GM06990 (cell line): ENCODE results near the gene TMEM92.
"Not testable (repeated sequence)": the region's sequence is repeated elsewhere in the genome, so short reads cannot be mapped to it uniquely, and the experiment has no call there.

Source experiments
- DNase-seq: peaks from one replicate; pipeline ENCODE4 v3.0.0-alpha.2; 2011; ENCODE audit not compliant: insufficient read length; ENCODE audit errors: extremely low read depth
- H3K27me3 ChIP-seq: replicated peaks from 2 replicates; pipeline ENCODE4 v1.6.0; 2011; ENCODE audit warnings: low read length; ENCODE audit not compliant: control insufficient read depth, insufficient read depth
- H3K36me3 ChIP-seq: 2 replicates; pipeline ENCODE4 v1.5.1; 2011; ENCODE audit warnings: low read length; ENCODE audit not compliant: control insufficient read depth, insufficient read depth
- H3K4me3 ChIP-seq: replicated peaks from 2 replicates; pipeline ENCODE4 v1.5.1; 2011; ENCODE audit warnings: low read depth, mild to moderate bottlenecking, control low read depth, low read length
- CTCF ChIP-seq: IDR thresholded peaks from 2 replicates; pipeline ENCODE4 v1.5.1; 2011; ENCODE audit warnings: low read length, control low read depth, mild to moderate bottlenecking, inconsistent platforms; ENCODE audit not compliant: insufficient read depth, poor library complexity, severe bottlenecking

Gene TMEM92

DNA sequence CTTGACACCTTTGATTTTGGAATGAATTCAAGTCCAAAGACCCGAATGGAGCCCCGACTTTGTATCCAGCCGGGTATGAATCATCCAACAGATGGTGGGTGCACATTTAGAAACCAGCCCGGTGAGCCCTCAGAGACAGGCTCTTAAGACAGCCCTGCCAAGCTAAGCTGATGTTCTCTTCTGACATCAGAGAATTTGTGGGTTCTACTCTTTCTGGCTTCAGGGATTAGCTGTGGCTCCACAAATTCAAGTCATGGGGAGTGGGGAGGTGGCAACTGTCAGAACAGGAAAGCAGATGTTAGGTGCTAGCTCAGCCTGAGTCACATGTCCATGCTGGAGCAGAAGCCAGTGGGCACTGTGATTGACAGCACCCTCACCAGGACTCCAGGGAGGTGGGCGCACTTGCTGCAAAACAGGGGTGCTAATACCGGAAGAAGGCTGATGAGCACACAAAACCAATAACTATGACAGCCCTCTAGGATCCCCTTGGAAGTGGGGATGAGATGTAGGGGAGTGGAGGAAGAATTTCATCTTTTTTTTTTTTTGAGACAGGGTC, 40.3 kb downstream of the TMEM92 start:
- Histone ChIP-seq H3K27me3 (no peaks in the 10 kb centered on the region), H3K36me3 (no peaks in the 10 kb centered on the region), H3K4me3 (no peak overlapping the region)
- no peak for DNase-seq
- no peak for TF ChIP-seq CTCF

DNA sequence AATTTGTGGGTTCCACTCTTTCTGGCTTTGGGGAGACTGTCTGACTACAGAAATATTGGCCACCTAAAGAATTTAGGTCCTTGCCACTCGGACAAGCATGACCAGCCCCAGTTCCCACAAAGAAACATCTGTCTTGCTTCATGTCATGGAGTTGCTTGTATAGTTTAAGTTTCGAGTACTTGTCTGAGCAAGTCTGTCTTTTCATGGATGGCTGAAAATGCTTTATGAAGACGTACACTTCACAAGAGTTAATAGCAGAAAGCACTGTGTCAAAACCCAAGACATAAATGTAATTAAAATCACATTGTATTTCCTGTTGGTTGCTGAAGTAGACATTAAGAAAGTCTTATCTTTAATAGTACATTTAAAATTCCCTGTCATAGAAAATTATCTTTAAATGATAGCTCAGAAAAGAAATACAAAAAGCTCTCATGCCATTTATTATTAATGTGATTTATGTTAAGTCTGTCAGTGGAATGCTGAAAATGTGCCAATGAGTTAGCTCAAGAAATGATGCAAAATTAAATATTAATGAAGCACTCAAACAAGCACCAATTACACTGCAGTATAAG, 41.8 kb downstream of the TMEM92 start:
- Histone ChIP-seq H3K27me3 (no peaks in the 10 kb centered on the region), H3K4me3 (no peak overlapping the region), H3K36me3 (no peaks in the 10 kb centered on the region)
- no peak for TF ChIP-seq CTCF
- no peak for DNase-seq

- not testable (repeated sequence) for H3K36me3 ChIP-seq, H3K27me3 ChIP-seq, DNase-seq, H3K4me3 ChIP-seq
These were observed 42.4 kb downstream of the TMEM92 start for GRCh38 chr17:50316660-50317059.

- Histone ChIP-seq H3K27me3 (no peaks in the 10 kb centered on the region), H3K4me3 (no peak overlapping the region), H3K36me3 (no peaks in the 10 kb centered on the region)
- DNase-seq = no peak
- no peak for TF ChIP-seq CTCF
These were observed 42.9 kb downstream of the TMEM92 start for GRCh38 chr17:50317121-50317520.

DNA sequence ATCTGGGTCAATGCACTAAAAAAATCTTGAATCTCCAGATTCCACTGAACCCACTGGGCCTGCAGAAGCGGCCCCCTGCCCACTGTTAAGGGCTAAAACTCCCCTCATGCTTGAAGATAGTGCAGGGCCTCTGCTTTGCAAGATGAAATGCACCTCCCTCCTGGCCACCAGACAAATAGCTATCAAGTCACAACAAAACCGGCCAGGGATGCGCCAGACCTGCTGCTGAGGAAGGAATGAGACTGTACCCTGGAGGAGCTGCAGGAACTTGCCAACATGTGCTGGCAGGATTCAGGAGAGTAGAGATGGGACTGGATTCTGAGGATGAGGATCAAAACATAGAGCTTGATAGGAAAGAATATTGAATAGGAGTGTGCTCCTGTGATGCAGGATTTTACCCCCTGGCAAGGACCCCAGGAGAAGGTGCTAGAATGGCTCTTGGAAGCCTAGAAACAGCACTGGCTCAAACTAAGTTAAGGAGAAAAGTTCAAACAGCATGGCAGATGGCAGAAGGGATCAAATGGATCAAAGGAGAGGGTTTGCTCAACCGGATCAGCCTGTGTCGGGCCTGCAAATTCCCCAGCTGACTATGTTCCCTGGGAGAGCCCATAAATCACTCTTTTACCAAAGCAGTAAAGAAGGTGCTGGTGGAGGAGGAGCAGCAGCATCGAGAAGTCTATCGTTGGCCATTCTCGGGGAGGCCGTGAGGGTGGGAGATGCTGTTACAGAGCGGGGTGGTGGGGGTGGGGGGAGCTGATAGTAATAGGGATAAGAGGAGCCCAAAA, 44.4 kb downstream of the TMEM92 start:
- no peak for DNase-seq
- Histone ChIP-seq H3K36me3 (no peaks in the 10 kb centered on the region), H3K27me3 (no peaks in the 10 kb centered on the region), H3K4me3 (no peak overlapping the region)
- TF ChIP-seq CTCF = no peak

DNA sequence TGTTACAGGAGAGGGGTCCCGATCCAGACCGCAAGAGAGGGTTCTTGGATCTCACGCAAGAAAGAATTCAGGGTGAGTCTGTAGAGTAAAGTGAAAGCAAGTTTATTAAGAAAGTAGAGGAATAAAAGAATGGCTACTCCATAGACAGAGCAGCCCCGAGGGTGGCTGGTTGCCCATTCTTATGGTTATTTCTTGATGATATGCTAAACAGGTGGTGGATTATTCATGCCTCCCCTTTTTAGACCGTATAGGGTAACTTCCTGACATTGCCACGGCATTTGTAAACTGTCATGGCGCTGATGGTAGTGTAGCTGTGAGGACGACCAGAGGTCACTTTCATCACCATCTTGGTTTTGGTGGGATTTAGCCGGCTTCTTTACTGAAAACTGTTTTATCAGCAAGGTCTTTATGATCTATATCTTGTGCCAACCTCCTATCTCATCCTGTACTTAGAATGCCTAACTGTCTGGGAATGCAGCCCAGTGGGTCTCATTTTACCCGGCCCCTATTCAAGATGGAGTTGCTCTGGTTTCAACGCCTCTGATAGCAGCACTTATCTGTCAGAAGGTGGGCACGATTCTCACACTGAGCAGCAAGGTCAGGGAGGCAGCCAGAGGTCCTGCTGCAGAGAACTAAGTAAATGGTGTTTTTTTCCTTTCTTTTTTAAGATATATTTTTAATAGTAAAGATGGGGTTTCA, 45.2 kb downstream of the TMEM92 start:
- no peak for DNase-seq
- no peaks in the 10 kb centered on the region for H3K27me3 ChIP-seq
- no peak for TF ChIP-seq CTCF
- no peak overlapping the region for H3K4me3 ChIP-seq
- H3K36me3 ChIP-seq = no peaks in the 10 kb centered on the region
